Measurements from ENCODE around the gene APBB1. TPM values are rescaled to one million over a fixed set of nuclear protein-coding genes. Genes with fewer than 3 reads are reported as not detected.

The APBB1 gene
- total RNA-seq, 4 donors from 2014 or later, result 15.8 to 26.2 (median 17.2) TPM

DNA sequence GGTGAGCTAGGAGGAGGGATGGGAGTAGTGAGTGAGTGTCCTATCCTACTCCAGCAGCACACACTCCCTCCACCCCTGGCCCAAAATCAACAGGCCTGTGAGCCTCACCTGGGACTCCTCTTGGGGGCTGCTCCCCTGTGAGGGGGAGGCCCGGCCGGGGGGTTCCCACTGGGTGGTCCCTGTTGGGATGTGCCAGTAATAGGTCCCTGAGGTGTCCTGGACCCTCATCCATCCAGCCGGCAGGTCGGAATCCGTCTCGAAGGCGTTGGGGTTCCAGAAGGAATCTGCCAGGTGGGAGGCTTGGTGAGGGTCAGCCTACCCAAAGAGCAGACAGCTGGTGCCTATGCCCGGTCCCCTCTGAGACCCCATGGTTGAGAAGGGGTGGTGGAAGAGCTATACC, 15.4 kb downstream of the APBB1 start:
- H3K4me1 ChIP-seq, result no peaks in the 10 kb centered on the region
- no CpG with 5 or more reads among the region's 8 CpGs for WGBS
- no peaks in the 10 kb centered on the region for H3K9me3 ChIP-seq
- DNase-seq (ENCODE audit: low spot score in 2 of 2), result no peak
- H3K4me3 ChIP-seq, result no peak overlapping the region
- no peak for TF ChIP-seq POLR2A (IDR thresholded peaks at IDR 0.05)
- TF ChIP-seq EP300 (IDR thresholded peaks at IDR 0.05), result no peak
- no peak for TF ChIP-seq CTCF (IDR thresholded peaks at IDR 0.05)
- no peak for TF ChIP-seq POLR2AphosphoS5 (IDR thresholded peaks at IDR 0.05)
- H3K27me3 ChIP-seq, result no peaks in the 10 kb centered on the region
- peaks cover 28% of the 10 kb centered on the region for H3K36me3 ChIP-seq
- no peak overlapping the region for H3K27ac ChIP-seq

DNA sequence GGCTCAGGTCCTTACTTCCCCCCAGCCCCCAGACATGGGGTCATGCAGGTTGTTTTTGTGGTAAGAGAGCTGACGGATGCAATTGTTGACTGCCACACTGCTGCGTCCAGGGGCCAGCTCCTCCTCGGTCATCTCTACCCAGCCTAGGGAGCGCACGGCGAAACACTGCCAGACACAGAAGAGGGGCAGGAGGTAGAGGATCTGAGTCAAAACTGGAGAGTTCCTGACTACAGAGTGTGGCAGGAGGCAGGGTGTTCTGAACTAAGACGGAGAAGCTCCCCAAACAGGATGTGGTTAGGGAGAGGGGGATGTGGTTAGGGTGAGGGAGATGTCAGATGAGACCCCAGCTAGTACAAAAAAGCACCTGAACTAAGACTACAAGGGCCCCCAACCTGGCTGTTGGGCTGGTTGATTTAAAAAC, 16.3 kb downstream of the APBB1 start:
- DNase-seq (ENCODE audit: low spot score in 2 of 2), result no peak
- TF ChIP-seq CTCF (IDR thresholded peaks at IDR 0.05) (no peak), EP300 (IDR thresholded peaks at IDR 0.05) (no peak), POLR2AphosphoS5 (IDR thresholded peaks at IDR 0.05) (no peak), POLR2A (IDR thresholded peaks at IDR 0.05) (no peak)
- H3K4me1 ChIP-seq, result no peaks in the 10 kb centered on the region
- H3K4me3 ChIP-seq, result no peak overlapping the region
- peaks cover 28% of the 10 kb centered on the region for H3K36me3 ChIP-seq
- H3K27me3 ChIP-seq, result no peaks in the 10 kb centered on the region
- no peak overlapping the region for H3K27ac ChIP-seq
- WGBS, result 82% methylated on average over 7 of the region's 7 CpGs
- H3K9me3 ChIP-seq, result no peaks in the 10 kb centered on the region

- DNase-seq (ENCODE audit: low spot score in 2 of 2), result no peak
- Histone ChIP-seq H3K27ac (no peak overlapping the region), H3K9me3 (no peaks in the 10 kb centered on the region), H3K27me3 (no peaks in the 10 kb centered on the region), H3K4me3 (no peak overlapping the region), H3K36me3 (peaks cover 28% of the 10 kb centered on the region), H3K4me1 (no peaks in the 10 kb centered on the region)
- 95% methylated on average over 12 of the region's 12 CpGs for WGBS
- TF ChIP-seq EP300 (IDR thresholded peaks at IDR 0.05), result no peak
- TF ChIP-seq CTCF (IDR thresholded peaks at IDR 0.05), result no peak
- TF ChIP-seq POLR2A (IDR thresholded peaks at IDR 0.05), result no peak
- no peak for TF ChIP-seq POLR2AphosphoS5 (IDR thresholded peaks at IDR 0.05)
Measured at GRCh38 chr11:6402061-6402470, 16.8 kb downstream of the APBB1 start.

DNA sequence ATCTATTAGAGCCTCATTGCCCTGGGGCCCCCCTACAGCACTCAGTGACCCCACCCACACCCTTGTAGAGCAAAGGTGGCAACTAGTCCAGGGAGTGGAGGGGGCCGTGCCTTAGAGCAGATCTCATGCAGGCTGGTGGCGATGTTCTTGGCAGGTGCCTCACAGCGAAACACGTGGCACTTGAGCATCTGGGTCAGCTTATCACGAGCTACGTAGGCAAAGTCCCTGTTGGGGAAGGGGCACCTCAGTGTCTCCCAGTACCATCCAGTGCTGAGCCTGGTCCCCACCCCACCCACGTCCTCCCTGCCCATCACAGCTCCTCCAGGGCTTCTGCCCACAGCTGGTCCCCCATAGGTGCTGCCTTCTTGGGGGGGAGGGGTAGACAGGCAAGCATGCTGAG, 17.4 kb downstream of the APBB1 start:
- H3K27ac ChIP-seq, result no peak overlapping the region

More for the DNA sequence above, 17.4 kb downstream of the APBB1 start:
- Histone ChIP-seq H3K27me3 (no peaks in the 10 kb centered on the region), H3K9me3 (no peaks in the 10 kb centered on the region), H3K4me1 (no peaks in the 10 kb centered on the region), H3K36me3 (peaks cover 28% of the 10 kb centered on the region), H3K4me3 (no peak overlapping the region)
- TF ChIP-seq CTCF (IDR thresholded peaks at IDR 0.05), result no peak
- no peak for TF ChIP-seq POLR2AphosphoS5 (IDR thresholded peaks at IDR 0.05)
- TF ChIP-seq EP300 (IDR thresholded peaks at IDR 0.05), result no peak
- no peak for TF ChIP-seq POLR2A (IDR thresholded peaks at IDR 0.05)
- WGBS, result no CpG with 5 or more reads among the region's 7 CpGs
- no peak for DNase-seq (ENCODE audit: low spot score in 2 of 2)

Measured in suprapubic skin (tissue), 4 donors.